ENCODE measurements around the gene KLK6. TPM values are rescaled to one million over a fixed set of nuclear protein-coding genes. Genes with fewer than 3 reads are reported as not detected.

Gene KLK6
- polyA plus RNA-seq, 3 donors = not detected

GRCh38 chr19:51005248-51005647 is 35.9 kb upstream of the KLK6 start:
- Mint-ChIP-seq H3K36me3 (no peaks in the 10 kb centered on the region), H3K27me3 (ENCODE audit: low read depth in 3 of 3) (peaks cover 20 to 50% (median 35%) of the 10 kb centered on the region in 3 donors)
- intact Hi-C loops (cut with micrococcal nuclease) = no loop called here

GRCh38 chr19:51003316-51003715 is 33.9 kb upstream of the KLK6 start:
- peak overlapping the region in 1 of 7 donors; percentile 49 for H3K27ac Mint-ChIP-seq

More at GRCh38 chr19:51005248-51005647, 35.9 kb upstream of the KLK6 start:
- TF ChIP-seq CTCF (IDR thresholded peaks at IDR 0.05) = no peak
- H3K4me2 ChIP-seq (replicated peaks; ENCODE audit: extremely low read depth, low read length, poor library complexity, severe bottlenecking) = no peak overlapping the region
- Mint-ChIP-seq H3K4me3 (no peak overlapping the region), H3K4me1 (peaks cover 4% of the 10 kb centered on the region), H3K9me3 (peaks cover 4 to 13% (median 8%) of the 10 kb centered on the region in 7 donors), H3K27ac (no peak overlapping the region)
- no peak overlapping the region for H2AFZ ChIP-seq (ENCODE audit: insufficient read depth, low read depth, low read length, poor library complexity, severe bottlenecking)
- no peaks in the 10 kb centered on the region for H4K20me1 ChIP-seq (ENCODE audit: insufficient read depth, low read length)
- no peak overlapping the region for H3K4me3 ChIP-seq (replicated peaks in 1 of 3; ENCODE audit: low read depth in 2 of 3, low read length in 3 of 3)
- no peak for DNase-seq
- no CpG with 5 or more reads among the region's 1 CpG for WGBS (ENCODE audit: insufficient coverage)
- H3K36me3 ChIP-seq (replicated peaks in 1 of 2; ENCODE audit: control insufficient read depth in 1 of 2, insufficient read depth in 2 of 2, low read length in 2 of 2) = no peaks in the 10 kb centered on the region
- H3K27me3 ChIP-seq (ENCODE audit: control insufficient read depth in 2 of 2, insufficient read depth in 2 of 2, low read length in 2 of 2) = peaks cover 0 to 4% of the 10 kb centered on the region in 2 donors
- no peak overlapping the region for H3K27ac ChIP-seq (ENCODE audit: low read depth in 1 of 2, low read length in 2 of 2)
- peaks cover 5% of the 10 kb centered on the region in 2 donors for H3K9me3 ChIP-seq (replicated peaks in 1 of 2; ENCODE audit: control insufficient read depth in 1 of 2, insufficient read depth in 1 of 2, low read length in 2 of 2)
- no peaks in the 10 kb centered on the region for H3K4me1 ChIP-seq (ENCODE audit: control insufficient read depth in 1 of 2, insufficient read depth in 2 of 2, low read length in 2 of 2)
- no peaks in the 10 kb centered on the region for H3K79me2 ChIP-seq (ENCODE audit: insufficient read depth, low read length)
- H3K9ac ChIP-seq (ENCODE audit: insufficient read depth, low read length, poor library complexity, severe bottlenecking) = no peak overlapping the region

More at GRCh38 chr19:51003316-51003715, 33.9 kb upstream of the KLK6 start:
- Histone ChIP-seq H3K79me2 (ENCODE audit: insufficient read depth, low read length) (no peaks in the 10 kb centered on the region), H3K27ac (ENCODE audit: low read depth in 1 of 2, low read length in 2 of 2) (no peak overlapping the region), H3K9ac (ENCODE audit: insufficient read depth, low read length, poor library complexity, severe bottlenecking) (no peak overlapping the region), H3K4me1 (ENCODE audit: control insufficient read depth in 1 of 2, insufficient read depth in 2 of 2, low read length in 2 of 2) (no peaks in the 10 kb centered on the region), H3K4me3 (replicated peaks in 1 of 3; ENCODE audit: low read depth in 2 of 3, low read length in 3 of 3) (no peak overlapping the region), H3K36me3 (replicated peaks in 1 of 2; ENCODE audit: control insufficient read depth in 1 of 2, insufficient read depth in 2 of 2, low read length in 2 of 2) (no peaks in the 10 kb centered on the region), H3K9me3 (replicated peaks in 1 of 2; ENCODE audit: control insufficient read depth in 1 of 2, insufficient read depth in 1 of 2, low read length in 2 of 2) (peaks cover 5% of the 10 kb centered on the region in 2 donors), H3K27me3 (ENCODE audit: control insufficient read depth in 2 of 2, insufficient read depth in 2 of 2, low read length in 2 of 2) (peaks cover 0 to 4% of the 10 kb centered on the region in 2 donors), H4K20me1 (ENCODE audit: insufficient read depth, low read length) (no peaks in the 10 kb centered on the region), H2AFZ (ENCODE audit: insufficient read depth, low read depth, low read length, poor library complexity, severe bottlenecking) (no peak overlapping the region), H3K4me2 (replicated peaks; ENCODE audit: extremely low read depth, low read length, poor library complexity, severe bottlenecking) (no peak overlapping the region)
- DNase-seq = no peak
- intact Hi-C loops (cut with micrococcal nuclease) = no loop called here
- Mint-ChIP-seq H3K36me3 (no peaks in the 10 kb centered on the region), H3K9me3 (peaks cover 4 to 13% (median 8%) of the 10 kb centered on the region in 7 donors), H3K4me3 (no peak overlapping the region), H3K27me3 (ENCODE audit: low read depth in 3 of 3) (peaks cover 17 to 50% (median 34%) of the 10 kb centered on the region in 3 donors), H3K4me1 (peaks cover 4% of the 10 kb centered on the region)
- no peak for TF ChIP-seq CTCF (IDR thresholded peaks at IDR 0.05)
- 67% methylated on average over 7 of the region's 7 CpGs for WGBS (ENCODE audit: insufficient coverage)
